Breast epithelium (tissue), 3 donors: ENCODE data around the gene TMEM163.

ENCODE experiments used
- POLR2A ChIP-seq: fragments of 450-650 bp; IDR thresholded peaks from one replicate; pipeline ENCODE4 v1.6.1; 2016; ENCODE audit warnings: antibody characterized with exemption, mild to moderate bottlenecking, moderate library complexity
- TF ChIP-seq, protein P1 (sequence below), 3 donors: fragments of 450-650 bp; IDR thresholded peaks; one replicate each; pipeline ENCODE4 v1.5.1; 2016 to 2017; ENCODE audit warnings: antibody characterized with exemption in 3 of 3, mild to moderate bottlenecking in 3 of 3, moderate library complexity in 3 of 3

DNA sequence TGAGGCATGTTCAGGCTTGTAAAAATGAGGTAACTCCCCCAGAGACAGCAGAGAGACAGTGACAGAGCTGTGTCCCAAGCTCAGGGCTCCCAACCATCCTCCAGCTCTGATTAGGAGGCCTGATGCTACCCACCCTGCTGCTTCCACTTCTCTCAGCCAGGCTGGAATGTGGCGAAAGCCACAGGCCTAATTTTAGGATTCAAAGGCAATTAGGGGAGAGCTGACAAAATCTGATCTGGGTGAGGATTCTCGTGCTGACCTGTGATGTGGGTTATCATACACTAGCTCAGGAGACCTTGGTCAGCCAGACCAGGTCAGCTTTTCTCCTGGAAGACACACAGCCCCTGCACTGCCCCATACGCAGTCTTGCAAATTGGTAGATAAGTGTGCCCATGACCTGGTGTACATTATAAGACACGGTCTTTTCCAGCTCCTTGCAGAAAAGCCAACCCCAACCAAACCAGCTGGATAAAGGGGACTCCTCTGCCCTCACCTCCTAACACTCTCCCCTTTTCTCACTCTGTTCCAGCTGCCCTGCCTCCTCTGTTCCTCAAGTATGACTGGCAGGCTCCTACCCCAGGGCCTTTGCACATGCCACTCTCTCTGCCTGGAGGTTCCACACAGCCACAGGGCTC lies 239.0 kb downstream of the TMEM163 start:
- no peak for TF ChIP-seq POLR2A
- TF ChIP-seq, protein P1, sequence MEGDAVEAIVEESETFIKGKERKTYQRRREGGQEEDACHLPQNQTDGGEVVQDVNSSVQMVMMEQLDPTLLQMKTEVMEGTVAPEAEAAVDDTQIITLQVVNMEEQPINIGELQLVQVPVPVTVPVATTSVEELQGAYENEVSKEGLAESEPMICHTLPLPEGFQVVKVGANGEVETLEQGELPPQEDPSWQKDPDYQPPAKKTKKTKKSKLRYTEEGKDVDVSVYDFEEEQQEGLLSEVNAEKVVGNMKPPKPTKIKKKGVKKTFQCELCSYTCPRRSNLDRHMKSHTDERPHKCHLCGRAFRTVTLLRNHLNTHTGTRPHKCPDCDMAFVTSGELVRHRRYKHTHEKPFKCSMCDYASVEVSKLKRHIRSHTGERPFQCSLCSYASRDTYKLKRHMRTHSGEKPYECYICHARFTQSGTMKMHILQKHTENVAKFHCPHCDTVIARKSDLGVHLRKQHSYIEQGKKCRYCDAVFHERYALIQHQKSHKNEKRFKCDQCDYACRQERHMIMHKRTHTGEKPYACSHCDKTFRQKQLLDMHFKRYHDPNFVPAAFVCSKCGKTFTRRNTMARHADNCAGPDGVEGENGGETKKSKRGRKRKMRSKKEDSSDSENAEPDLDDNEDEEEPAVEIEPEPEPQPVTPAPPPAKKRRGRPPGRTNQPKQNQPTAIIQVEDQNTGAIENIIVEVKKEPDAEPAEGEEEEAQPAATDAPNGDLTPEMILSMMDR (IDR thresholded peaks at IDR 0.05) = no peak
